Psoas muscle (tissue), 8 donors: ENCODE results near the gene SEC24D. TPM values are rescaled to one million over a fixed set of nuclear protein-coding genes. Genes with fewer than 3 reads are reported as not detected.

Source experiments
- ATAC-seq, 4 donors: fragments of 200-7000 bp; cut with Tn5 transposase; one replicate each; pipeline ENCODE4 v1.9.1; 2020; ENCODE audit warnings: moderate library complexity in 3 of 4, mild to moderate bottlenecking in 2 of 4
- DNase-seq, 2 donors: peaks; one replicate each; pipeline ENCODE4 v3.0.0-alpha.2; 2020
- H3K27ac ChIP-seq: fragments of 200-600 bp; one replicate; pipeline ENCODE4 v1.8.0; 2022
- H3K27me3 ChIP-seq, 3 donors: fragments of 200-600 bp in 1 of 3; one replicate each; pipeline versions ENCODE4 v1.6.1 to v1.8.0; 2013 to 2022; ENCODE audit warnings: low read length in 2 of 3, mild to moderate bottlenecking in 2 of 3, moderate library complexity in 1 of 3; ENCODE audit not compliant: insufficient read depth in 3 of 3
- H3K36me3 ChIP-seq, 2 donors: fragments of 200-600 bp in 1 of 2; one replicate each; pipeline versions ENCODE4 v1.6.1 to v1.8.0; 2013 to 2022; ENCODE audit warnings: low read depth in 1 of 2, mild to moderate bottlenecking in 1 of 2, moderate library complexity in 1 of 2; ENCODE audit not compliant: insufficient read depth in 1 of 2
- H3K4me1 ChIP-seq: fragments of 200-600 bp; one replicate; pipeline ENCODE4 v1.8.0; 2022
- H3K4me3 ChIP-seq: fragments of 200-600 bp; one replicate; pipeline ENCODE4 v1.8.0; 2022; ENCODE audit warnings: mild to moderate bottlenecking
- H3K9me3 ChIP-seq: fragments of 200-600 bp; one replicate; pipeline ENCODE4 v1.8.0; 2022
- CTCF ChIP-seq: fragments of 200-600 bp; IDR thresholded peaks from one replicate; pipeline ENCODE4 v1.8.0; 2022; ENCODE audit warnings: antibody characterized with exemption
- WGBS, 3 donors: extraction: QIAGEN DNeasy Blood & Tissue Kit; methylation state at CpG; one replicate each; pipeline versions ENCODE4 v1.1.6 to v1.1.7; 2013; 5-methylcytosine and 5-hydroxymethylcytosine counted together
- intact Hi-C, 2 donors: fragments of 100-400 bp; cut with DNase I; formaldehyde crosslinking; loops; one replicate each; pipeline versions ENCODE4 v1.11.0 to v1.14.2; 2022
- polyA plus RNA-seq, 3 donors: library from polyadenylated mRNA; stranded (reverse); fragments of 200-250 nt; gene quantifications; one replicate each; pipeline ENCODE4 v1.2.3, GENCODE V29; 2013
- total RNA-seq, 4 donors: library from RNA; stranded (reverse); fragmentation: NEBNext Ultra II Directional in 2 of 4; extraction: Animal tissue kit (Norgen Biotek cat#: 25700) in 2 of 4; gene quantifications; one replicate each; pipeline versions ENCODE4 v1.2.1 to v1.2.4, GENCODE V29; 2021 to 2023
- donor health status: healthy with polysubstance abuse.
- donor health status: DM: no; HTN: no; CAD: no; lungs with moderate emphysema.
- donor health status: Bipolar disorder and iron deficiency.
- donor health status: healthy.
- donor health status: DM: yes; HTN: yes; CAD: no.
- donor health status: DM: no; HTN: no; CAD: no.
- donor health status: DM: no; HTN: no; CAD: no.
- donor health status: DM: yes; HTN: yes; CAD: no.

The SEC24D gene
- total and polyA plus RNA-seq, 7 donors = 2.4 to 13.7 (median 5.9) TPM

DNA sequence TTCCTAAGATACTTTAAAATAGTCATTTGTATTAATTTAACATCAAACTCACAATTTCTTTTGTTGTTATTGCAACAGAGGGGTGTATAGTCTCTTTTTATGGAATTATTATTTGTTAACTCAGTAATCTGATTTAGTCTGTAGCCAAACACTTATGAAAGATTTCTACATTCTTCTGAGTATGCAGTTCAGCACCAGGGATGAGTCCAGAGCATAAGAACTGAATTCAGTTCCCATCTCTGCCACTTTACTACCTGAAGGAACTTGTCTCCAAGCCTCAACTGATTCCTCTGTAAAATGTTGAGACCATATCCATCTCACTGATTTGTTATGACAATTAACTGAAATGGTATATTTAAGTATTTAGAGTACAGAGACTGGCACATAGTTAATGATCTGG is 105.2 kb downstream of the SEC24D start:
- no peaks in the 10 kb centered on the region for H3K4me1 ChIP-seq
- DNase-seq (no peak), ATAC-seq (no peak)
- no peak for TF ChIP-seq CTCF
- intact Hi-C loops = no loop called here
- H3K4me3 ChIP-seq = no peak overlapping the region
- H3K9me3 ChIP-seq = no peaks in the 10 kb centered on the region
- peaks cover 6 to 93% of the 10 kb centered on the region in 2 donors for H3K36me3 ChIP-seq
- no peak overlapping the region for H3K27ac ChIP-seq
- H3K27me3 ChIP-seq = no peaks in the 10 kb centered on the region

GRCh38 chr4:118729287-118730286 is 106.3 kb downstream of the SEC24D start:
- H3K4me1 ChIP-seq = no peaks in the 10 kb centered on the region
- DNase-seq (no peak), ATAC-seq (no peak)
- TF ChIP-seq CTCF = no peak
- H3K9me3 ChIP-seq = no peaks in the 10 kb centered on the region
- 93 to 95% (median 94%) methylated on average over 6 of the region's 6 CpGs for WGBS, 3 donors
- no peak overlapping the region for H3K4me3 ChIP-seq
- peaks cover 6 to 93% of the 10 kb centered on the region in 2 donors for H3K36me3 ChIP-seq
- intact Hi-C loops = no loop called here
- H3K27me3 ChIP-seq = no peaks in the 10 kb centered on the region
- H3K27ac ChIP-seq = no peak overlapping the region

DNA sequence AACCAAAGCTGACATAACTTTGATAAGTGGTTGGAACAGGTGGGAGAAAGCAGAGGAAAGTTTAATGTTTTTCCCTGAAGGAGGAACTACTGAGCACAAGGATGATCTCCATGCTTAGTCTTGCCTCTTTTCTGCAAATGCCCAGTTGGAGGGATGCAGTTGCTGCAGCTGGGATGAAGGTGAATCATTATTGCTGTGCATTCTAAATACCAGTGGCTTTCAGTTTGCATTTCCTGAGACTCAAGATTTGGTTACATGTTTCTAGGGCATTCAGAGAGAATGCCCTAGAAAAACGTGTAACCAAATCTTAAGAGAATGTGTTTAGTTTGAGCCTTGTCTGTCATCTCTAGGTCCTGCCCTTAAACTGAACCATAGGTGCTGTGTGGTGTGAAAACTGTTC is 108.6 kb downstream of the SEC24D start:
- Histone ChIP-seq H3K27me3 (no peaks in the 10 kb centered on the region), H3K4me3 (no peak overlapping the region), H3K4me1 (no peaks in the 10 kb centered on the region), H3K27ac (no peak overlapping the region), H3K9me3 (no peaks in the 10 kb centered on the region), H3K36me3 (peaks cover 6 to 96% of the 10 kb centered on the region in 2 donors)
- no peak for TF ChIP-seq CTCF
- intact Hi-C loops = no loop called here
- ATAC-seq (no peak), DNase-seq (no peak)
- 57 to 67% (median 59%) methylated on average over 1 of the region's 1 CpG for WGBS, 3 donors

- no peak for TF ChIP-seq CTCF
- WGBS, 3 donors = 92 to 95% (median 93%) methylated on average over 3 of the region's 3 CpGs
- Histone ChIP-seq H3K27ac (no peak overlapping the region), H3K36me3 (peaks cover 6 to 66% of the 10 kb centered on the region in 2 donors), H3K9me3 (no peaks in the 10 kb centered on the region), H3K27me3 (no peaks in the 10 kb centered on the region), H3K4me3 (no peak overlapping the region), H3K4me1 (no peaks in the 10 kb centered on the region)
- DNase-seq = no peak
- no peak for ATAC-seq
- intact Hi-C loops = no loop called here
Measured at GRCh38 chr4:118723369-118723768, 112.6 kb downstream of the SEC24D start.
